HG02973 (cell line): ENCODE results near the gene TMEM54.

Source experiments
- ATAC-seq: cut with Tn5 transposase; IDR thresholded peaks from one replicate; pipeline ENCODE4 v1.9.1; 2021; ENCODE audit warnings: moderate library complexity; ENCODE audit not compliant: unreplicated experiment

Gene TMEM54

DNA sequence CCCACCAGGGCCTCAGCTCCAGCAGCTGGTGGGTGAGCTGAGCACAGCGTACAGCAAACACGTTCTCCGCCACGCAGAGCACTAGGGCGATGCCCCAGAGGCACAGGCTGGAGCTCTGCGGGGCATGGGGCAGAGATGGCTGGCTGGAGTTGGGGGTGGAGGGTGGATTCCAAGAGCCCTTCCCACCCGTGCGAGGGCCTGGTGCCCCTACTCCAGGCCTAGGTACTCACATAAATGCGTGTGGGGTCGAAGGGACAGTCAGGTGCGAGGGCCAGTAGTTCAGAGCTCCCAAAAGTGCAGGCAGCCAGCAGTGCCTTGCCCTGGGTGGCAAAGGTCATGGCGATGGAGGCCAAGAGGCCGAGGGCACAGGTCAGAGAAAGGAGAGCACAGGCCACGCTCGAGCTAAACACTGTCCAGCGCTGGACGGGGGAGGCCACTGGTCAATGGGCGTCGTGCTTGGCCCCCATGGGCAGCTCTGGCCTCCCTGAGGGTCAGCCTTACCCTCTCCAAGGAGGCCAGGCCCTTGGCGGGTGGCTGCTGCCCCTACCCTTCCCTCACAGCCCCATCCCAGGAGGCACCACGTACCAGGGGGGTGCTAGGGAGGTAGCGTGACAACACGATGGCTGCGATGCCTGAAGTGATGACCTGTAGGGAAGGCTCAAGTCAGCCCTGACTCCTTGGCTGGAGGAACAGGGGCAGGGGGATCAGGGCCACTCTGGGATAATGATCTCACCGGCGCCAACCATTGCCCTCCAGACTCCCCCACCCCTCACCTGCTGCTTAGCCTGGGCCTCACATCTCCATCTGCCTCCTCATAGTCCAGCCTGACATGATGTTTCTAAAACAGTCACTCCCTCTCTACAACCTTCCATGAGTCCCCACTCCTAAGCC is 5.6 kb downstream of the TMEM54 start:
- no peak for ATAC-seq

GRCh38 chr1:32894681-32895080 is 6.5 kb downstream of the TMEM54 start:
- no peak for ATAC-seq

DNA sequence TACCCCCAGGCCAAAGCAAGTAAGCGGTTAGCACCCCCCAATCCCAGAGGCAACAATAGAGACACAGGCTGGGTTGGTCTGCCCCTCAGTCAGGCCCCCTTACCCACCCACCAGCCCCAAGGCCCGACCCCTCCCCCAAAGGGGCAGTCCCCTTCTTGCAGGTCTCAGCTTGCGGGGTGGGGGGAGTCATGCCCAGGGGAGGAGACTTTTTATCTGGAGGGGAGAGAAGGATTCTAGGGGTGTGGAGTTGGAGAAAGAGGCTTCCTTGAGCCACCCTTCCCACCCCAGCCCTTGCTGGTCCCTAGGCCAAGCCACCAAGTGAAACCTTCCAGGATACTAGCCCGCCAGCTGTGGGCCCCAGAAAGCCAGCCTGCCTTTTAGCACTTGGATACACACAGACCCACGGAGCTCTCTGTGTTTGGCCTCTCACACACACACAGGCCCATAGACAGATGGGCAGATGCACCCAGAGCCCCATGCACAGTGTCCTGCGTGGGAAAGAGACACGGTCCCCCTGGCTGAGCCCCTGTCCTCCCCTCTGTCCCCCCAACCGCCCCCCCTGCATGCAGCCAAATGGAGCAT is 7.1 kb downstream of the TMEM54 start:
- no peak for ATAC-seq

GRCh38 chr1:32893198-32894018 is 7.8 kb downstream of the TMEM54 start:
- no peak for ATAC-seq

DNA sequence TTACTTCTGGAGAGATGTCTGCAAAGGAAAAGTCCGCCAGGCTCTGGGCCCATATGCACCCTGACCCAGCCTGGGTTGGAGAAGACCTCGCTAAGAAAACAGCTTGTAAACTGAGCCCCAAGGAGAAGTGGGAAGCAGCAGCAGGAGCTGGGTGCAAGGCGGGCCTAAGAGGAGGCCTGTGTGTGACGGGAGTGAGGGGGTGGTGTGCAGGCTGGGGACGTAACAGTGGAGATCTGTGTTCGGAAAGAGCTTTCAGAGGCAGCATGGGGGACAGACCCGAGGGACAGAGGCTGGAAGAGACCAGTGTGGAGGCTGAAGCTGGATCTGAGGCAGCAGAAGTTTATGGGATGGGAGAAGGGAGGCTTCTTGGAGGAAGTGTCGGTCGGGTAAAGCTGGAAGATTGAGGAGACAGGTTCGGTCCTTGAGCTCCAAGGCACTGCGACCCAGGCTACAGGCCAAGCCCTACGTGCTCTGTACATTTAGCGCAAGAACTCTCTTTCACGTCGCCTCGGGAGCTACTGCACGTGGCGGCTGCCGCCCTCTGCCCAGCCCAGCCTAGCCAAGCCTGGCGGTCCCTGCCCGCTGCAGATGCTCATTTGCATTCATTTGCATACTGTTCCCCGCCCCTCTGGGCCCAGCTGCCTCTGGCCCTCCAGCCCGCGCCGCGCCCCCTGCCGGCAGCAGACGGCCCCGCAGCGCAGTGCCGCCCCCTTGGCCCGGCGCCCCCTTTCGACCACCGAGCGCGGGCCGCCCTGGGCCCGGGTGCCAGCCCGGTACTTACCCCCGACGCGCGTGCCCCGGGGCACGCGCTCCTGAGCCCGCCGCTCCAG is 8.6 kb downstream of the TMEM54 start:
- ATAC-seq: no peak

DNA sequence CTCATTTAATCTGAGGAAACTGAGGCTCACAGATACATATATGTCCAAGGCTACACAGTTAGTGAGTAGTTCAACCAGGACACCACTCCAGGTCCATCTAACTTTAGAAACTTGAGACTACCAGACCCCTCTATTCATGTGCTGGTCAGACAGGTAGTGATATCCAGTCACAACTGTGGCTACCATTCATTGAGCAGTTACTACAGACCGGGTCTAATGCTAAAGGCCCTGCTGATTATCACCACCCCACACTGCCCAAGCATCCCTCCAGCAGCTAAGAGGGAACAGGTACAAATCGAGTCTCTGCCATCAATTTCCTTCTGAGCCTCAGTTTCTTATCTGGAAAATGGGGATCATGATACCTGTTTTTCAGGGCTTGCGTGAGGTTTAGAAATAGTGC is 9.6 kb downstream of the TMEM54 start:
- ATAC-seq: no peak

DNA sequence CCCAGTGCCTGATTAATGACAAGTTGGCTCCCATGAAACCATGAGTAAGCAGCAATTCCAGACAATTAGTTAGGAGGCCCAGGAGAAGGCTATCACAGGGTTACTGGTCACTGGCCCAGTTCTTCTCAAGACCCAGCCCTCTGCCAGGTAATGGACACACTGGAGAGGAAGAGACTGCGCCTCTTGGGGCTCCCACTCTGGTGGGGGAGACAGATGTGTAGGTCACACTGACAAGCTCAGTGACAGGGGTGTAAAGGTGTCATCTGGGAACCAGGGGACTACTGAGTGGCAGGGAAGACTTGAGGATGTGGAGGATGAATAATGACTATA is 10.0 kb downstream of the TMEM54 start:
- no peak for ATAC-seq

DNA sequence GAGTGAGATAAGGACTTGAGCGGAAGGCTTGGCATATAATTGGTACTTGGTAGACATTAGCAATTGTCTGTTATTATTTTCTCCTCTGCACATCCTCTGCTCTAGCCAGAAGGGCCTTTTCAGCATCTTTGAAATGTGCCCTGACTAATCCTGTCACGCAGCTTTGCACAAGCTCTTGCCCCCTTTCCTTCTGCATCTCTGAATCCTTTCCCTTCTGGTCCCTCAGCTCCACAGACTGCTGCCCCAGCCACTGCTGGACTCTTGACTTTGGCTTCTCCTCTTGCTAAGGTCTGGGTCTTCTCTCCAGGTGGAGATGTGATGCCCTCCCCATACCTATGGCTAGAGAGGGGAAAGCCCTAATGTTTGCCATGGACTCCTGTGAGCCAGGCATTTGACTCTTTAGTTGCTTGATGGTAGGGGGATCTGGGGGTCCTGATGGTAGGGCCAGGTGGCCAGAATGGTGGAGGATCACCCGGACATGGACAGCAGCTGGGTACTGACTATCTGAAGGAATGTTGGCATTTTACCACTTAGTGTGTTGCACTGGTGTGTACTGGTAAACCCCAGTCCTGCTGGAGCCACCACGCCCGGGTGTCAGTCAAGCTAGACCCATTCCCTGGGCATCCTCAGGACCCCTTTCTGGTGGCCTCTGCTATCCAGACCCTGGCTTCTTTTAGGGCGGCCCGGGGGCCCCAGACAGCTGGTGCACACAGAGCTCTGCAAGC is 10.5 kb downstream of the TMEM54 start:
- ATAC-seq: no peak

DNA sequence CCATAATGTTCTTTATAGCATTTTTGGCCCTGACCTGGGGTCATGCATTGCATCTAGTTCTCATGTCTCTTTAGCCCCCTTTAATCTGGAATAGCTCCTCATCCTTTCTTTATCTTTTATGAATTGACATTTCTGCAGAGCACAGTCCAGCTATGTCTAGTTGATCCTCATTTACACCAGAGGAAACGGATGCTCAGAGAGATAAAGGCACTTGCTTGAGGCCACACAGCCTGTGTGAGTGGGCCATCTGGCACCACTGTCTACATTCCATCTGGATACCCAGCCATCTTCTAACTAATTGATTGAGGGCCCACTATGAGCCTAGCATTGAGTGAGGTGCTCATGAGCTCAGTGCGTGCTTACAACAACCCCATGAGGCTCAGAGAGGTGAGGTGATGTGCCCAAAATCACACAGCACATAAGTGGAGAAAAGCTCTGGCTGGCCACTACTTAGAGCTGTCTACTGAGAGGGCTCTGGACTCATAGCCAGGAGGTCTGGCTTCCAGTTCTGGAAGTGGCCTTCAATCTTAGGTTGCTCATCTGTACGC is 11.4 kb downstream of the TMEM54 start:
- no peak for ATAC-seq

DNA sequence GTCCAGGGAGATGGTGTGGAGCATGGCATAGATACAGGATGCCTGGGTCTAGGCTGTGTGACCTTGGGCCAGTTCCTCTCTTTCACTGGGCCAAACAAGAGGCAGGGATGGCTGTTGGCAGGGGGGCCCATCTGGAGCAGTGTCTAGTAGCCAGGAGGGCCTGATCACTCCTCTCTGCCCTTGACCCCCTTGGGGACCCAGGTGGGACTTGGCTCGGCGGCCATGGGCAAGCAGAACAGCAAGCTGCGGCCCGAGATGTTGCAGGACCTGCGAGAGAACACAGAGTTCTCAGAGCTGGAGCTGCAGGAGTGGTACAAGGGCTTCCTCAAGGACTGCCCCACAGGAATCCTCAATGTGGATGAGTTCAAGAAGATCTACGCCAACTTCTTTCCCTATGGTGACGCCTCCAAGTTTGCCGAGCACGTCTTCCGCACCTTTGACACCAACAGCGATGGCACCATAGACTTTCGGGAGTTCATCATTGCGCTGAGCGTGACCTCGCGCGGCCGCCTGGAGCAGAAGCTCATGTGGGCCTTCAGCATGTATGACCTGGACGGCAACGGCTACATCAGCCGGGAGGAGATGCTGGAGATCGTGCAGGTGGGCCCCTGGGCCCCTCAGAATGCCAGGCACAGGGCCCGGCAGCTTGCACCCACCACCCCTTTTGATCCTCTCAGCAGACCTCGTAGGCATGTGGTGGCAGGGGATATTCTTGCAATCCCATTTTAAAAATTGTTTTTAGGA is 12.3 kb downstream of the TMEM54 start:
- ATAC-seq: no peak

DNA sequence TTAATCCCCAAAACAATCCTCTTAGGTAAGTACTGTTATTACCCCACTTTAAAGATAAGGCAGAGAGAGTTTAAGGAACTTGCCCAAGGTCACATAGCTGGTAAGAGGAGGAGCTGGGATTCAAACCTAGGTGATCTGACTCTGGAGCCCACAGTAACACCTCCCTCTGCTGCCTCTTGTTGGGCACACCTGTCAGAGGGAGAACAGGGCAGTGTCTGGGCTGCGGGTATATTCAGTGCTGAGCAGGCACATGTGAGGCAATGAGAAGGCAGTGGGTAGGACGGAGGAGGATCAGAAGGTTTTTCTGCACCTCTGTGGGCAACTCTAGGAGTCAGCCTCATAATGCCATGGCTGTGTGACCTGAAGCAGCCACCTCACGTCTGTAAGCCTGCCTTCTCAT is 13.1 kb downstream of the TMEM54 start:
- no peak for ATAC-seq

DNA sequence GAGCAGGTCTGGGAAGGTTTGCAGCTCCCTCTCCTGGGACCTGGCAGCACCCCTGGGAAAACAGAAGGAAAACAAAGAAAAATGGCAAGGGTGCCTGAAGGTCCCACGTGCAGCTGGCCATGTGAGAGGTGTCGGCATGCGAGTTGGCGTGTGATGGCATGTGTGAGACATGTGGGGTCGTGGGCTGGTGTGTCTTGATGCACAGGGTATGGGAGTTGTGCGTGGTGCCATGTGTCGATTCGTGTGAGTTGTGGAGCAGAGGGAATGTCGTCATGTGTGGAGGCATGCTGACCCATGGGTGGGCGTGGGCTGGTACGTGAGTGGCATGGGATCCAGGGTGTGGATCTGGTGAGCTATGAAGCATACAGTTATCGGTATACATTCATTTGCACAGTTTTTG is 13.6 kb downstream of the TMEM54 start:
- no peak for ATAC-seq

GRCh38 chr1:32886828-32887414 is 14.3 kb downstream of the TMEM54 start:
- no peak for ATAC-seq

DNA sequence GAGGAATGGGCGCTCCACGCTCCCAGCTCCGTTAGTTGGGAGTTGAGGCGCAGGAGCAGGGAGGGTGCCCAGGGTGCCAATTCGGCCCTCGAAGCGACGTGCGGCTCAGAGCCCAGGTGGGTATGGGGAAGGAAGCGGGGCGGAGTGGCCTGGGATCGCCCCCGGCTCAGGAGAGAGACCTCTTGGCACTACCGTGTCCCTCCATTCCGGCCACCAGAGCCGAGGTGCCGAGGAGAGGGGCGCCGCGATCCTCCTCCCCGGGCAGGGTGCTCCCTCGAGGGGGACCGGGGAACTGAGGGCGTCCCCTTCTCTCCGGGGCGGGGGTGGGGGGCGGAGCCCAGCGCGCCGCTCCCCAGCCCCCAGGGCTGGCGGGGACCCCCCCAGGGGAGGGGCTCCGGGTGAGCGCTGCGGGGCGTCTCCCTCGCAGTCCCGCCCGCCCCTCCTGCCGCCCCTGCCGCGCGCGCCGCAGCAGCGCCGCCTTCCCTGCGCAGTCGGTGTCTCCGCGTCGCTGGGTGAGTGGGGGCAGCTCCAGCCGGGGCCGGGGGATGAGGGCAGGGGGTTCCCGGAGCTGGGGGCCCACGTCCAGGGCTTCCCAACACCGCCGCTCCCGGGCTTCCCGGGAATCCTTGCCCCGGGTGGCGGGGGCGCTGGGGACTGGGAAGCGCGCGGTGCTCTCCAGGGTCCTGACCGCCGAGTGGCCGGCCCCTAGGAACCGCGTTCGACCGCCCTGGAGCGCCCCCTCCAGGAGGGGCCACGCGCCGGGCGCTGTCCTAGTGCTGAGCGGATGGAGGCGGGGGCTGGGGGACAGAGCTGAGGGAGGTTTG is 15.0 kb downstream of the TMEM54 start, which contains the start of gene HPCA:
Gene HPCA, plus strand, starts transcription at position 488 of the 824 bp plus-strand sequence. CDS start 2,408 bp downstream, outside the sequence.
- no peak for ATAC-seq

- ATAC-seq: no peak
Measured at GRCh38 chr1:32885676-32886003, 15.5 kb downstream of the TMEM54 start.

DNA sequence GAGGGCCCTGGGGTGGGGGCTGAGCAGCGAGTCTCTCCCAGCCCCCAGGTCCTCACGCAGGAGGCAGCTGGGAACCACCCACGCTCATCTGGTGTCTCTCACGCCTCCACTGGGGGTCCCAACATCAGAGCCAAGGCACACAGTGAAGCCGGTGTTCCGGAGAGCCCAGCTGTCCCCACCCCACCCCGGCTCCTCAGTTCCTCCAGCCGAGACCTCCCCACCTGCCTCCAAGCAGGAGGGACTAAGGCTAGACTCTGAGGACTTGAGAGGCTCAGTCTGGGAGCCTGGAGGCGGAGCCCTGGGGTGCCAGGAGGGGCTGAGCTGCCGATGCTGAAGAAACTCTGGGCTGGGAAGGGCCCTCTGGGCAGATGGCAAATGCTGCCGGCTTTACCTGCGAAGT is 16.5 kb downstream of the TMEM54 start:
- no peak for ATAC-seq

- no peak for ATAC-seq
Measured at GRCh38 chr1:32884032-32884372, 17.2 kb downstream of the TMEM54 start.

DNA sequence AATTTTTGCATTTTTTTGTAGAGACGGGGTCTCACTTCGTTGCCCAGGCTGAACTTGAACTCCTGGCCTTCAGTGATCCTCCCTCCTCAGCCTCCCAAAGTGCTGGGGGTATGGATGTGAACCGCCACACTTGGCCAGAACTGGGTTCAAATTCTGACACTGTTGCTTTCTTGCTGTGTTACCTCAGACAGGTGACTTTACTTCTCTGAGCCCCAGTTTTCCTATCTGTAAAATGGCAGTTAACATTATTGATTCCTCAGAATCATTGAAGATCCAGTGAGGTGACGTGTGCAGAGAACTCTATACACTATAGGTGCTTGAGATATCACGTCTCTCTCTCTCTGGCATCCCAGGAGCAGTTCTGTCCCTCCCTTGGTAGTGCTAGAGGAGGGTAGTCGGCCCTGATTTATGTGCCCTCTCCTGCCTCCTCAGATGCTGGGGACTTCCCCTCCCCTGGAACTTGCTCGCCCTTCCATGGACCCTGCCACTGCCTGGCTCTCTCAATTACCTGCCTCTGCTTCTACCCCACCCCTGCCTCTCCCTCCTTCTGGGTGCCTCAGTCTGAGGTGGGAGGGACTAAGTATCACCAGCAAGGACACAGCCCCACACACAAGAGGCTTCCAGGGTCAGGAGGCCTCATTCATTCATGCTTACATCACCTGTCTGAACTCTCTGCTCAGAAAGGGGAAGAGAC is 17.7 kb downstream of the TMEM54 start:
- no peak for ATAC-seq
